Measurements from ENCODE around the gene MOB3B. TPM values are rescaled to one million over a fixed set of nuclear protein-coding genes. Genes with fewer than 3 reads are reported as not detected.

MOB3B gene
- polyA plus RNA-seq, 1 of the 3 experiments (the other 2 are of a cell fraction) = 0.90 TPM

GRCh38 chr9:27382308-27382707 is 147.3 kb downstream of the MOB3B start:
- H3K36me3 ChIP-seq (replicated peaks in 1 of 2; ENCODE audit: control insufficient read depth in 1 of 2, insufficient read depth in 2 of 2, low read length in 1 of 2) = no peaks in the 10 kb centered on the region
- no peak overlapping the region for H3K4me3 ChIP-seq (ENCODE audit: low read depth in 2 of 2, low read length in 1 of 2)
- CTCF ChIA-PET = no interaction called here
- H3K79me2 ChIP-seq (ENCODE audit: insufficient read depth) = no peaks in the 10 kb centered on the region
- DNase-seq = no peak
- H3K4me2 ChIP-seq = no peak overlapping the region
- no peak overlapping the region for H2AFZ ChIP-seq (ENCODE audit: low read depth)
- TF ChIP-seq CHD2 (IDR thresholded peaks at IDR 0.05; ENCODE audit: low read length, partially characterized antibody) (no peak), PBX3 (IDR thresholded peaks at IDR 0.05) (no peak), EP300 (IDR thresholded peaks at IDR 0.05; ENCODE audit: borderline replicate concordance in 1 of 2, low read depth in 1 of 2, low read length in 1 of 2) (no peak), MAX (IDR thresholded peaks at IDR 0.05; ENCODE audit: low read depth) (no peak), SIN3A (IDR thresholded peaks at IDR 0.05; ENCODE audit: borderline replicate concordance, low read depth, low read length) (no peak), MEF2A (IDR thresholded peaks at IDR 0.05; ENCODE audit: borderline replicate concordance, low read depth) (no peak), NFIC (IDR thresholded peaks at IDR 0.05; ENCODE audit: borderline replicate concordance) (no peak), FOXJ3 (CRISPR knock-in tag; IDR thresholded peaks at IDR 0.05) (no peak), ELF1 (IDR thresholded peaks at IDR 0.05) (no peak), RCOR1 (IDR thresholded peaks at IDR 0.05; ENCODE audit: low read length) (no peak), RXRA (IDR thresholded peaks at IDR 0.05; ENCODE audit: borderline replicate concordance, low read depth) (no peak), YY1 (IDR thresholded peaks at IDR 0.05; ENCODE audit: low read depth) (no peak), CTCF (IDR thresholded peaks at IDR 0.05) (no peak)
- no peak overlapping the region for H3K9ac ChIP-seq
- H3F3A ChIP-seq (replicated peaks; ENCODE audit: insufficient read depth) = no peaks in the 10 kb centered on the region
- no peaks in the 10 kb centered on the region for H3K27me3 ChIP-seq (ENCODE audit: insufficient read depth)
- no peaks in the 10 kb centered on the region for H3K9me3 ChIP-seq
- WGBS (ENCODE audit: low lambda C conversion rate) = 59% methylated on average over 4 of the region's 4 CpGs
- no peaks in the 10 kb centered on the region for H4K20me1 ChIP-seq (ENCODE audit: insufficient read depth)
- POLR2A ChIA-PET = interaction anchor here (1.2 kb wide), 1 partner anchor 16 kb away, joined by 3 read pairs; no protein-coding TSS in a partner anchor
- peaks cover 0 to 9% of the 10 kb centered on the region in 2 experiments; a peak in 2 of 4 replicates for H3K4me1 ChIP-seq (ENCODE audit: control insufficient read depth in 1 of 2, insufficient read depth in 2 of 2, low read depth in 1 of 2, low read length in 1 of 2)
- H3K27ac ChIP-seq (ENCODE audit: low read depth in 2 of 2, low read length in 1 of 2) = no peak overlapping the region
- no peaks in the 10 kb centered on the region for H3K9me2 ChIP-seq

GRCh38 chr9:27379311-27380251 is 150.0 kb downstream of the MOB3B start:
- ChIA-PET POLR2A (no interaction called here), CTCF (no interaction called here)

More at GRCh38 chr9:27379311-27380251, 150.0 kb downstream of the MOB3B start:
- Histone ChIP-seq H3K4me2 (no peak overlapping the region), H3K4me3 (ENCODE audit: low read depth in 2 of 2, low read length in 1 of 2) (no peak overlapping the region), H2AFZ (ENCODE audit: low read depth) (no peak overlapping the region), H3K9ac (no peak overlapping the region), H3K36me3 (replicated peaks in 1 of 2; ENCODE audit: control insufficient read depth in 1 of 2, insufficient read depth in 2 of 2, low read length in 1 of 2) (no peaks in the 10 kb centered on the region), H3K9me2 (no peaks in the 10 kb centered on the region), H3K4me1 (ENCODE audit: control insufficient read depth in 1 of 2, insufficient read depth in 2 of 2, low read depth in 1 of 2, low read length in 1 of 2) (peaks cover 0 to 2% of the 10 kb centered on the region in 2 experiments; a peak in 2 of 4 replicates), H3K9me3 (no peaks in the 10 kb centered on the region), H3K27ac (ENCODE audit: low read depth in 2 of 2, low read length in 1 of 2) (no peak overlapping the region), H3K79me2 (ENCODE audit: insufficient read depth) (no peaks in the 10 kb centered on the region), H3K27me3 (ENCODE audit: insufficient read depth) (no peaks in the 10 kb centered on the region), H4K20me1 (ENCODE audit: insufficient read depth) (no peaks in the 10 kb centered on the region), H3F3A (replicated peaks; ENCODE audit: insufficient read depth) (no peaks in the 10 kb centered on the region)
- 62% methylated on average over 8 of the region's 8 CpGs for WGBS (ENCODE audit: low lambda C conversion rate)
- TF ChIP-seq RAD21 (IDR thresholded peaks at IDR 0.05; ENCODE audit: low read length) = no peak
- no peak for TF ChIP-seq MAX (IDR thresholded peaks at IDR 0.05; ENCODE audit: low read depth)
- no peak for TF ChIP-seq EZH2phosphoT487 (IDR thresholded peaks at IDR 0.05; ENCODE audit: borderline replicate concordance, low read depth)
- no peak for TF ChIP-seq EP300 (IDR thresholded peaks at IDR 0.05; ENCODE audit: borderline replicate concordance in 1 of 2, low read depth in 1 of 2, low read length in 1 of 2)
- TF ChIP-seq USF1 (IDR thresholded peaks at IDR 0.05; ENCODE audit: borderline replicate concordance, low read depth) = no peak
- no peak for TF ChIP-seq RFX5 (IDR thresholded peaks at IDR 0.05; ENCODE audit: low read length)
- TF ChIP-seq RXRA (IDR thresholded peaks at IDR 0.05; ENCODE audit: borderline replicate concordance, low read depth) = no peak
- no peak for TF ChIP-seq FOXM1 (IDR thresholded peaks at IDR 0.05; ENCODE audit: low read depth)
- DNase-seq = no peak
